Panc1 (cell line): Measurements from ENCODE around the gene ROMO1. TPM values are rescaled to one million over a fixed set of nuclear protein-coding genes. Genes with fewer than 3 reads are reported as not detected.

ENCODE experiments used
- ATAC-seq: fragments of 200-7000 bp; cut with Tn5 transposase; 2 replicates; pipeline ENCODE4 v1.9.1; 2020; ENCODE audit warnings: mild to moderate bottlenecking, moderate library complexity
- BruUV-seq: library from RNA; stranded (reverse); fragments of 400-500 nt; replicated peaks from 2 replicates; lab custom pipeline; 2021; lab: Mats Ljungman, UMichigan
- CTCF ChIA-PET: fragments of 300-600 bp; sonication (Branson Sonifier 250); formaldehyde crosslinking; loops from one replicate; lab custom pipeline; 2022; ENCODE audit warnings: antibody characterized with exemption; lab: Charles Lee
- POLR2A ChIA-PET: fragments of 300-600 bp; sonication (Branson Sonifier 250); formaldehyde crosslinking; loops from one replicate; lab custom pipeline; 2022; ENCODE audit warnings: antibody characterized with exemption; lab: Charles Lee
- DNase-seq: peaks from one replicate; pipeline ENCODE4 v3.0.0-alpha.2; 2010; ENCODE audit warnings: low read depth, low spot score
- H3K27ac ChIP-seq: 2 replicates; pipeline ENCODE4 v1.5.1; 2011; ENCODE audit warnings: mild to moderate bottlenecking, low read length, inconsistent platforms
- H3K27me3 ChIP-seq: fragments of 200-500 bp; sonication (Bioruptor generic); 2 replicates; pipeline ENCODE4 v1.6.0; 2014; ENCODE audit warnings: low read length, inconsistent platforms; ENCODE audit not compliant: control insufficient read depth, insufficient read depth
- H3K36me3 ChIP-seq: fragments of 200-500 bp; sonication (Bioruptor generic); 2 replicates; pipeline ENCODE4 v1.5.1; 2014; ENCODE audit warnings: inconsistent platforms, mild to moderate bottlenecking, low read length, moderate library complexity; ENCODE audit not compliant: control insufficient read depth, insufficient read depth
- H3K4me1 ChIP-seq: 2 replicates; pipeline ENCODE4 v1.5.1; 2011; ENCODE audit warnings: inconsistent platforms, mild to moderate bottlenecking, low read length, moderate library complexity; ENCODE audit not compliant: control insufficient read depth, insufficient read depth
- H3K4me3 ChIP-seq, 2 experiments: 2 replicates each; pipeline ENCODE4 v1.5.1; 2011 to 2012; ENCODE audit warnings: low read depth in 2 of 2, low read length in 2 of 2, mild to moderate bottlenecking in 2 of 2, inconsistent platforms in 1 of 2, moderate library complexity in 1 of 2
- H3K9me3 ChIP-seq: fragments of 200-500 bp; sonication (Bioruptor generic); 2 replicates; pipeline ENCODE4 v1.5.1; 2014; ENCODE audit warnings: low read depth, mild to moderate bottlenecking, inconsistent platforms, low read length, moderate library complexity; ENCODE audit not compliant: control insufficient read depth, insufficient read depth
- CTCF ChIP-seq: fragments of 450-650 bp; IDR thresholded peaks from 2 replicates; pipeline ENCODE4 v1.5.1; 2017; ENCODE audit warnings: mild to moderate bottlenecking
- POLR2AphosphoS5 ChIP-seq: IDR thresholded peaks from 2 replicates; pipeline ENCODE4 v1.6.1; 2012; ENCODE audit warnings: mild to moderate bottlenecking, low read depth, low read length, moderate library complexity
- REST ChIP-seq, 2 experiments: IDR thresholded peaks; 2 replicates each; pipeline ENCODE4 v1.6.1; 2011 to 2012; ENCODE audit warnings: low read depth in 2 of 2, control low read depth in 1 of 2, low read length in 1 of 2, mild to moderate bottlenecking in 1 of 2, moderate library complexity in 1 of 2; ENCODE audit not compliant: insufficient read depth in 1 of 2
- SIN3A ChIP-seq: IDR thresholded peaks from 2 replicates; pipeline ENCODE4 v1.6.1; 2012; ENCODE audit warnings: low read depth, mild to moderate bottlenecking, low read length, moderate library complexity, borderline replicate concordance; ENCODE audit not compliant: insufficient read depth
- TCF7L2 ChIP-seq: IDR thresholded peaks from 2 replicates; pipeline ENCODE4 v1.6.1; 2011; ENCODE audit warnings: mild to moderate bottlenecking, low read depth, low read length, inconsistent platforms
- in situ Hi-C: cut with HindIII; loops from 2 replicates; pipeline ENCODE4 v1.10.0; 2016; ENCODE audit warnings: low sequenced_read_pairs, low pct_unique_long_range_greater_than_20kb
- intact Hi-C: fragments of 100-400 bp; cut with micrococcal nuclease; formaldehyde crosslinking; loops from one replicate; pipeline ENCODE4 v1.10.0; 2022; ENCODE audit not compliant: unreplicated experiment
- total RNA-seq: library from RNA; stranded (reverse); gene quantifications from one replicate; pipeline ENCODE4 v1.2.1, GENCODE V29; 2021; ENCODE audit not compliant: unreplicated experiment

The ROMO1 gene
- total RNA-seq, 1 experiment from 2014 or later, result 319 TPM

- ChIA-PET CTCF (no interaction called here), POLR2A (no interaction called here)
- ATAC-seq (no peak), DNase-seq (no peak)
- no peaks in the 10 kb centered on the region for H3K27me3 ChIP-seq
- BruUV-seq, result no TSS peak
- H3K4me1 ChIP-seq, result peaks cover 19% of the 10 kb centered on the region
- no peaks in the 10 kb centered on the region for H3K9me3 ChIP-seq
- peaks cover 18% of the 10 kb centered on the region for H3K36me3 ChIP-seq
- no peak for TF ChIP-seq SIN3A
- TF ChIP-seq TCF7L2, result no peak
- no peak for TF ChIP-seq POLR2AphosphoS5
- in situ Hi-C loops (no loop called here), intact Hi-C loops (no loop called here)
- no peak overlapping the region for H3K27ac ChIP-seq
- H3K4me3 ChIP-seq, result no peak overlapping the region
These were observed 41.9 kb upstream of the ROMO1 start for GRCh38 chr20:35657271-35657670.

- in situ Hi-C loops, result no loop called here
- Histone ChIP-seq H3K27ac (no peak overlapping the region), H3K36me3 (peaks cover 3% of the 10 kb centered on the region), H3K4me3 (no peak overlapping the region), H3K4me1 (peaks cover 23% of the 10 kb centered on the region), H3K27me3 (no peaks in the 10 kb centered on the region), H3K9me3 (no peaks in the 10 kb centered on the region)
- ChIA-PET POLR2A (interaction anchor here (0.6 kb wide), 2 partner anchors 27 to 46 kb away, joined by 3 read pairs; no protein-coding TSS in a partner anchor), CTCF (interaction anchor here (0.6 kb wide), 1 partner anchor 32 kb away, joined by 3 read pairs; no protein-coding TSS in a partner anchor)
- ATAC-seq (no peak), DNase-seq (no peak)
- no TSS peak for BruUV-seq
- no peak for TF ChIP-seq SIN3A
- intact Hi-C loops, result no loop called here
These were observed 38.9 kb upstream of the ROMO1 start for GRCh38 chr20:35660122-35660937.

- Histone ChIP-seq H3K9me3 (no peaks in the 10 kb centered on the region), H3K4me3 (peak overlapping the region in 1 of 2 experiments; percentile 93; a peak in 2 of 4 replicates), H3K27me3 (no peaks in the 10 kb centered on the region), H3K36me3 (peaks cover 2% of the 10 kb centered on the region), H3K27ac (no peak overlapping the region), H3K4me1 (peaks cover 23% of the 10 kb centered on the region)
- CTCF ChIA-PET, result no interaction called here
- DNase-seq (no peak), ATAC-seq (no peak)
- in situ Hi-C loops (no loop called here), intact Hi-C loops (no loop called here)
- no TSS peak for BruUV-seq
- POLR2A ChIA-PET, result interaction anchor here (0.6 kb wide), 1 partner anchor 46 kb away, joined by 3 read pairs; no protein-coding TSS in a partner anchor
- TF ChIP-seq TCF7L2, result no peak
- TF ChIP-seq REST (IDR thresholded peaks at IDR 0.05; ENCODE audit: insufficient read depth in 1 of 2, low read depth in 2 of 2, low read length in 1 of 2), result no peak
- TF ChIP-seq POLR2AphosphoS5, result no peak
- TF ChIP-seq SIN3A, result no peak
- TF ChIP-seq CTCF, result no peak
These were observed 38.2 kb upstream of the ROMO1 start for GRCh38 chr20:35661053-35661452.
